Measurements from ENCODE around the gene MIPEP. TPM values are rescaled to one million over a fixed set of nuclear protein-coding genes. Genes with fewer than 3 reads are reported as not detected.

Gene MIPEP
- total and polyA plus RNA-seq, 11 donors: 21.5 to 88.1 (median 42.1) TPM

DNA sequence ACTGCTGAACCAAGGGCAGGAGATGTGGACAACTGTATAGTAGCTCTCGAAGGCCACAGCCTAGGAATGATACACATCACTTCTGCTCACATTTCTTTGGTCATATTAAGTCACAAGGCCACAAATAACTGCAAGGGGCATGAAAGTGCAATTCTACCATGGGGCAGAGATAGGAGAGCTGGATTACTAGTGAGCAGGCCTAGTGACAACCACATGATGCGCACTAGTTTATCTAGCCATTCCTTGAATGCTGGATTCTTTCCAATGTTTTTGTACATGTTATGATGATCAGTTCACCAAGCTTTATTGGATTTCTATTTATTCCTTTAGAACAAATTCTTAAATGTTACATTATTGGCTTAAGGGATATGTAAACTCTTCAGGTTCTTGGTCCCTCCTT lies 100.7 kb downstream of the MIPEP start:
- Histone ChIP-seq H3K36me3 (no peaks in the 10 kb centered on the region), H3K27me3 (no peaks in the 10 kb centered on the region), H3K4me1 (peaks cover 0 to 19% (median 2%) of the 10 kb centered on the region in 12 donors), H3K9me3 (peaks cover 0 to 6% (median 0%) of the 10 kb centered on the region in 12 donors), H3K4me3 (no peak overlapping the region), H3K27ac (peak overlapping the region in 1 of 12 donors; percentile 9)
- TF ChIP-seq, protein P1, sequence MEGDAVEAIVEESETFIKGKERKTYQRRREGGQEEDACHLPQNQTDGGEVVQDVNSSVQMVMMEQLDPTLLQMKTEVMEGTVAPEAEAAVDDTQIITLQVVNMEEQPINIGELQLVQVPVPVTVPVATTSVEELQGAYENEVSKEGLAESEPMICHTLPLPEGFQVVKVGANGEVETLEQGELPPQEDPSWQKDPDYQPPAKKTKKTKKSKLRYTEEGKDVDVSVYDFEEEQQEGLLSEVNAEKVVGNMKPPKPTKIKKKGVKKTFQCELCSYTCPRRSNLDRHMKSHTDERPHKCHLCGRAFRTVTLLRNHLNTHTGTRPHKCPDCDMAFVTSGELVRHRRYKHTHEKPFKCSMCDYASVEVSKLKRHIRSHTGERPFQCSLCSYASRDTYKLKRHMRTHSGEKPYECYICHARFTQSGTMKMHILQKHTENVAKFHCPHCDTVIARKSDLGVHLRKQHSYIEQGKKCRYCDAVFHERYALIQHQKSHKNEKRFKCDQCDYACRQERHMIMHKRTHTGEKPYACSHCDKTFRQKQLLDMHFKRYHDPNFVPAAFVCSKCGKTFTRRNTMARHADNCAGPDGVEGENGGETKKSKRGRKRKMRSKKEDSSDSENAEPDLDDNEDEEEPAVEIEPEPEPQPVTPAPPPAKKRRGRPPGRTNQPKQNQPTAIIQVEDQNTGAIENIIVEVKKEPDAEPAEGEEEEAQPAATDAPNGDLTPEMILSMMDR (IDR thresholded peaks at IDR 0.05): no peak
- TF ChIP-seq POLR2A (IDR thresholded peaks at IDR 0.05): no peak
- intact Hi-C loops (cut with DNase I): no loop called here
- peak in 1 of 4 donors; percentile 49 for ATAC-seq
- no peak for DNase-seq
- 77 to 88% (median 85%) methylated on average over 2 of the region's 2 CpGs for WGBS, 4 donors

DNA sequence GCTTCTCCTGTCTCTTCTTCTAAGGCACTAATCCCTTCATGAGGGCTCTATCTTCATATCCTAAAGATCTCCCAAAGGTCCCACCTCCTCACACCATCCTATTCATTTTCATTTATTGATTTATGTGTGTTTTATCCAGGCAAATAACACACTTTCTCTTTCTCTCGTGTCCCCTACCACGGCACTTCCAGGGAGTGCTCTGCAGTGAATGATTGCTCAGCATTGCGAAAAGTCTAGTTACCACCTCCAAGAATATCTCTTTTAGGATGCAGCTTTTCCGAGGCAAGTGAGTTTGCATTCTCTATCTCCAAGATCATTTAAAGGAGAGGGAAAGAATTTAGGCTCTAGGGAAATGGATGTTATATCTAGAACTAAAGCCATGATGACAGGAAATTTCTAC lies 101.7 kb downstream of the MIPEP start:
- H3K9me3 ChIP-seq: peaks cover 0 to 6% (median 0%) of the 10 kb centered on the region in 12 donors
- DNase-seq (no peak), ATAC-seq (no peak)
- TF ChIP-seq, protein P1 (IDR thresholded peaks at IDR 0.05): no peak
- TF ChIP-seq POLR2A (IDR thresholded peaks at IDR 0.05): no peak
- WGBS, 4 donors: 76 to 93% (median 79%) methylated on average over 4 of the region's 4 CpGs
- H3K4me3 ChIP-seq: no peak overlapping the region
- H3K27ac ChIP-seq: no peak overlapping the region
- H3K27me3 ChIP-seq: no peaks in the 10 kb centered on the region
- no peaks in the 10 kb centered on the region for H3K36me3 ChIP-seq
- peaks cover 0 to 19% (median 2%) of the 10 kb centered on the region in 12 donors for H3K4me1 ChIP-seq
- intact Hi-C loops (cut with DNase I): no loop called here

DNA sequence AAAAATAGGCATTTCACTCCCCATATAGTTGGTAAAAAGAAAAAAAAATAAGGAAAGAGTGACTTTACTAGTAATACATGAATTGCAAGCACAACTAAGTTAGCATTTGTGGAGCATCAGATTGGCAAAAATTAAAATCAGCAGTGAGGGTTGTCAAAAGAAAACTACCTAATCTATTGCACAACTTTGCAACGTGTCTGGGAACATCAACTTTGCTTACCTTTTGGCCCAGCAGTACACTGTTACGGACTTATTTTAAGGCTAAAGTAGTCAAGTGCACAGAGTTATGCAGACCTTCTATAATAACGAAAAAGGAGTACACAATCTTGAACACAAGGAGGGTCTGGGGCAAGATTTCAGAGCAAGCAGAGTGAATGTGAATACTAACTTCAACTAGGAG lies 102.6 kb downstream of the MIPEP start:
- Histone ChIP-seq H3K9me3 (peaks cover 0 to 6% (median 0%) of the 10 kb centered on the region in 12 donors), H3K4me3 (no peak overlapping the region), H3K36me3 (no peaks in the 10 kb centered on the region), H3K4me1 (peaks cover 0 to 19% (median 2%) of the 10 kb centered on the region in 12 donors), H3K27ac (no peak overlapping the region), H3K27me3 (no peaks in the 10 kb centered on the region)
- 84 to 94% (median 86%) methylated on average over 3 of the region's 3 CpGs for WGBS, 4 donors
- intact Hi-C loops (cut with DNase I): no loop called here
- DNase-seq (no peak), ATAC-seq (no peak)
- TF ChIP-seq, protein P1 (IDR thresholded peaks at IDR 0.05): no peak
- no peak for TF ChIP-seq POLR2A (IDR thresholded peaks at IDR 0.05)

DNA sequence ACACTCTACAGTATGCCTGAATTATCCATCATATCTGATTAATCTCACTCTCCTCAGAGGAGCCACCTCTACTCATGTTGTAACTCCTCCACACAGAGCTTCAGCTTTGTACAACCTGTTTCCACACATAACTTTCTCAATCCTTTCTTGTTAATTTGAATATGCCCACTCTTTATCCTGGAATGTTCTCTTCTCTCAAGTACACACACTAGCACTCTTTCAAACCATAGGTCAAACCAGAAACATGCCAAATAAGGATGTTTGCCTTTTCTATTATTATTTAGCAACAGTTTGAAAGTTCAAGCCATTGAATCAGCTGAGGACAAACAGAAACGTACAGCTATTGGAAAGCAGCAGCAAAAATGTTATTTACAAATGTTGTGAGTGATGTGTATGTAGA lies 110.3 kb downstream of the MIPEP start:
- 80 to 93% (median 88%) methylated on average over 1 of the region's 1 CpG for WGBS, 4 donors
- Histone ChIP-seq H3K4me3 (no peak overlapping the region), H3K27ac (no peak overlapping the region), H3K4me1 (peaks cover 0 to 6% (median 0%) of the 10 kb centered on the region in 12 donors), H3K9me3 (no peaks in the 10 kb centered on the region), H3K27me3 (no peaks in the 10 kb centered on the region), H3K36me3 (no peaks in the 10 kb centered on the region)
- no peak for TF ChIP-seq POLR2A (IDR thresholded peaks at IDR 0.05)
- TF ChIP-seq, protein P1 (IDR thresholded peaks at IDR 0.05): no peak
- DNase-seq (no peak), ATAC-seq (no peak)
- intact Hi-C loops (cut with DNase I): no loop called here
